CD4-positive, alpha-beta T cell treated with Interleukin-17A for 1 hour (primary cell): ENCODE data around the gene AGPAT3.
"Not testable (repeated sequence)": the region's sequence is repeated elsewhere in the genome, so short reads cannot be mapped to it uniquely, and the experiment has no call there.

Experiments
- DNase-seq: peaks from one replicate; pipeline ENCODE4 v3.0.0-alpha.2; 2020

The AGPAT3 gene, protein sequence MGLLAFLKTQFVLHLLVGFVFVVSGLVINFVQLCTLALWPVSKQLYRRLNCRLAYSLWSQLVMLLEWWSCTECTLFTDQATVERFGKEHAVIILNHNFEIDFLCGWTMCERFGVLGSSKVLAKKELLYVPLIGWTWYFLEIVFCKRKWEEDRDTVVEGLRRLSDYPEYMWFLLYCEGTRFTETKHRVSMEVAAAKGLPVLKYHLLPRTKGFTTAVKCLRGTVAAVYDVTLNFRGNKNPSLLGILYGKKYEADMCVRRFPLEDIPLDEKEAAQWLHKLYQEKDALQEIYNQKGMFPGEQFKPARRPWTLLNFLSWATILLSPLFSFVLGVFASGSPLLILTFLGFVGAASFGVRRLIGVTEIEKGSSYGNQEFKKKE

DNA sequence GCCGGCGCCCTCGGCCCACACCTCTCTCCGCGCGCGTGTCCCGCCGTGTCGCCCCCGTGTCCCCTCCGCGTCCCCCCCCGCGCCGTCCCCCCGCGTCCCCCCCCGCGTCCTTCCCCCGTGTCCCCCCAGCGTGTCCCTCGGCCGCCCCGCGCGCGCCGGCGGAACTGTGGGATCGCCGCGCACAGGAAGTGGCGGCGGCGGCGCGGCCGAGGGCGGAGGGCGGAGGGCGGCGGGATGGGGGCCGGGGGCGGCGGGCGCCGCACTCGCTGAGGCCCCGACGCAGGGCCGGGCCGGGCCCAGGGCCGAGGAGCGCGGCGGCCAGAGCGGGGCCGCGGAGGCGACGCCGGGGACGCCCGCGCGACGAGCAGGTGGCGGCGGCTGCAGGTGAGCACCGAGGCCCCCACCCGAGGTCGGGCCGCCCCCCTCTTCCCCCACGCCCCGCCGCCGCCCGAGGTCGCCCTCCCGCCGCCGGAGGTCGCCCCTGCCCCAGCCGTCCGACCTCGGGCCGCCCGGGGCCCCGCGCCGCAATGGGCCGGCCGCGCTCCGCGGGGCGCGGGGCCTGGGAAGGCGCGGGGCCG is at the start of gene AGPAT3:
Gene AGPAT3 (plus strand): TSS at position 262 of the 578 bp plus-strand sequence. CDS start 94,459 bp downstream, outside the sequence.
- peak; percentile 36 for DNase-seq

DNA sequence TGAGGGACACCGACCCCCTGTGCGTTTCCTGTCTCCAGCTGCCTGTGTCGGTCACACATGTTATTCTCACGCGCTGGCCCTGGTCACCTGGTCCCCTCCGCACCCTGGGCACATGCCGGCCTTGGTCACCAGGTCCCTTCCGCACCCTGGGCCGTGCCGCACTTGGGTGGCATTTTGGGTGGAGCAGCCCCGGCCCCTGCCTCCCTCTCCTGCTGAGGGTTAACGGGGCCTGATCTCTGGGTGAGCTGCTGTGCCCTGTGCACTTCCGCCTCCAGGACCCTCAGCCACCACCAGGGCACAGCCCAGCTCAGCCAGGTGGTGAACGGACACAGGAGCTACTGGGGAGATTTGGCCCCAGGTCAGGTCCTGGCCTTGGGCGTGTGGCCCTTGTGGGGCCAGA is 49.0 kb upstream of the AGPAT3 start:
- DNase-seq = no peak

GRCh38 chr21:43816611-43817071 is 48.4 kb upstream of the AGPAT3 start:
- DNase-seq = no peak

DNA sequence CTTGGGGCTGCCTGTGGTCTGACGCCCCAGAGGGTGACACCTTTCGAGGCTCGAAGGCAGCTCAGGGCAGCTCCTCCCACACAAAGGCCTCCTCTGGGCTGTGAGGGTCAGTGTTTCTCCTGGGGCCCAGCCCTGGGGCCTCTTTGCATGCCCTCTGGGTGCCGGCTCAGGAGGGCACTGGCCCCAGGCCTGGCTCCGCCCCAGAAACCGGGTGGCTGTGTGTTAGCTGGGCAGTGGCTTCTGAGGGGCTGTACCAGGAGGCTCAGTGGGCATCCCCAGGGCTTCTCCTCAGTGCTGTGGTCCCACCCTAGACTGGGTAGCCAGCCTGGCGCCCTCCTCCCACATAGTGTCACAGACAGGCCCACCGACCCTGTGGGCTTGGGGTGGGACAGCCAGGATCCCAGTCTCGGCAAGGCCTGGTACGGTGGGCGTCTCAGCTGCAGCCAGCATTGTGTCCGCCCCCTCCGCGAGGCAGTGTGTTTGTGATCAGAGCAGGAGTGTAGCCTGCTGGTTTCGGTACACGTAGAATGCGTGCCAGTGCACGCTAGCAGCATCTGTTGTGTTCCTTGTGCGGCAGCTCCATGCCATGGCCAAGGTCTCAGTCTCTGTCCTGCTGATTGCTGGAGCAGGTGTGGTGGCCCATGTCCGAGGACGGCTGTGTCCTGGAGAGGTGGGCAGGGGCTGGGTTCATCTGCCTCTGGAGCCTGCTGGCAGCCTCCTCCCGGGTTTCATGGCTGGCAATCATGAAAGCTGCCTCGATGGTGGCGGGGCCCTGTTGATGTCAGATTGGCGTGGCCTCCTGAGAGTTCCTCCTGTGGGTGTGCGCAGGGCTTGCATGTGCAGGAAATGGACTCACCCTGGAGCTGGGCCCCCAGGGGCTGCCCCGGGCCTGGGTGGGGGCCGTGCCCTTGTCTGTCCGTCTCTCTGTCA is 47.6 kb upstream of the AGPAT3 start:
- DNase-seq = no peak

GRCh38 chr21:43818685-43819084 is 46.3 kb upstream of the AGPAT3 start:
- peak; percentile 14 for DNase-seq

- no peak for DNase-seq
Measured at GRCh38 chr21:43819511-43820405, 45.3 kb upstream of the AGPAT3 start.

GRCh38 chr21:43820466-43820865 is 44.6 kb upstream of the AGPAT3 start:
- no peak for DNase-seq

DNA sequence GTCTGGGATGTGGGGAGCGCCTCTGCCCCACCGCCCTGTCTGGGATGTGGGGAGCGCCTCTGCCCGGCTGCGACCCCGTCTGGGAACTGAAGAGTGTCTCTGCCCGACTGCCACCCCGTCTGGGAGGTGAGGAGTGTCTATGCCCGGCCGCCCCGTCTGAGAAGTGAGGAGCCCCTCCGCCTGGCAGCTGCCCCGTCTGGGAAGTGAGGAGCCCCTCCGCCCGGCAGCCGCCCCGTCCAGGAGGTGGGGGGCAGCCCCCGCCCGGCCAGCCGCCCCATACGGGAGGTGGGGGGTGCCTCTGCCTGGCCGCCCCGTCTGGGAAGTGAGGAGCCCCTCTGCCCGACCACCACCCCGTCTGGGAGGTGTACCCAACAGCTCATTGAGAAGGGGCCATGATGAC is 42.9 kb upstream of the AGPAT3 start:
- DNase-seq = not testable (repeated sequence)

DNA sequence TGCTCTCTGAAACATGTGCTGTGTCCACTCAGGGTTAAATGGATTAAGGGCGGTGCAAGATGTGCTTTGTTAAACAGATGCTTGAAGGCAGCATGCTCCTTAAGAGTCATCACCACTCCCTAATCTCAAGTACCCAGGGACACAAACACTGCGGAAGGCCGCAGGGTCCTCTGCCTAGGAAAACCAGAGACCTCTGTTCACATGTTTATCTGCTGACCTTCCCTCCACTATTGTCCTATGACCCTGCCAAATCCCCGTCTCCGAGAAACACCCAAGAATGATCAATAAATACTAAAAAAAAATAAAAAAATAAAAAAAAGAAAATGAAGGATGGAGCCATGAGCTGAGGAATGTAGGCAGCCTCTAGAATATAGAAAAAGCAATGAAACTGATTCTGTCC is 42.3 kb upstream of the AGPAT3 start:
- DNase-seq = not testable (repeated sequence)

DNA sequence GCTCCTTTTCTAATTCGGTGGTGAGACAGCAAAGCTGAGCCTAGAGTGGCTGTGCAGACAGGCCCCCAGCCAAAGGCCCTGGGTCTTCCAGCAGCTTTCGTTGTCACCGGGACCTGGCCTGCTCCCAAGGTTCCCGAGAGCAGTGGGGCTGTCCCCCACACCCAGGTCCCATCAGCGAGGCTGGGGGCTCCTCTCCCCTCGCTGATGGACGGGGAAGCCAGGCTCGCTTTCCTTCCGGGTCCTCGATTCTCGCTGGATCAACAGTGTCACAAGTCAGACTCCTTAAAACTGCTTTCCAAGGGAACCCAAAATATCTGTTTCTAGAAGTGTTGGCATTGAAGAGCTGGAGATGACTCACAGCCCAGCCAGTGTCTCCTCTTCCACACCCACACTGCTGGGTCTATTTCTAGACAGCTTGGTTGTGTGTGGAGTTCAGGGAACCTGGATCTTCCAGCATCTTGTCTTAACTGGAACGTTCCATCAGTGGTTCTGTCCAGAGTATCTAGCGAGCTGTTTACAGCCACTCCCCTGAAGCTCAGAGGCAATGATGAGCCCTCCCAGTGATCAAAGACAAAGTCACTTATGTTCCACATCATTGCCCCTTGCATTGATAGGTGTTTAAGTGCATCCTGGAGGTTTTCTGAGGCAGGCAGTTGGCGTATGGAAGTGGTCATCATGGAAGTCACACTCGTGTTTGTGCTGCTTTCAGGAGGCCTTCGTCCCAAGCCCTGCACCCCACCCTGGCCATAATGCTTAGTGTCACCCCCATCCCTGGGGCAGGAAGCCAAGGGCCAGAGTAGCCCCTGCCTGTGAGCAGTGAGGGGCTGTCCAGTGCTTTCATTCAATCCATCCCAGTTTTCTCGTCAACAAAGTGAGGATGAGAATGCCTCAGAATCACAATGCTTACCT is 40.4 kb upstream of the AGPAT3 start:
- DNase-seq = no peak

GRCh38 chr21:43825242-43825935 is 39.6 kb upstream of the AGPAT3 start:
- DNase-seq = no peak

DNA sequence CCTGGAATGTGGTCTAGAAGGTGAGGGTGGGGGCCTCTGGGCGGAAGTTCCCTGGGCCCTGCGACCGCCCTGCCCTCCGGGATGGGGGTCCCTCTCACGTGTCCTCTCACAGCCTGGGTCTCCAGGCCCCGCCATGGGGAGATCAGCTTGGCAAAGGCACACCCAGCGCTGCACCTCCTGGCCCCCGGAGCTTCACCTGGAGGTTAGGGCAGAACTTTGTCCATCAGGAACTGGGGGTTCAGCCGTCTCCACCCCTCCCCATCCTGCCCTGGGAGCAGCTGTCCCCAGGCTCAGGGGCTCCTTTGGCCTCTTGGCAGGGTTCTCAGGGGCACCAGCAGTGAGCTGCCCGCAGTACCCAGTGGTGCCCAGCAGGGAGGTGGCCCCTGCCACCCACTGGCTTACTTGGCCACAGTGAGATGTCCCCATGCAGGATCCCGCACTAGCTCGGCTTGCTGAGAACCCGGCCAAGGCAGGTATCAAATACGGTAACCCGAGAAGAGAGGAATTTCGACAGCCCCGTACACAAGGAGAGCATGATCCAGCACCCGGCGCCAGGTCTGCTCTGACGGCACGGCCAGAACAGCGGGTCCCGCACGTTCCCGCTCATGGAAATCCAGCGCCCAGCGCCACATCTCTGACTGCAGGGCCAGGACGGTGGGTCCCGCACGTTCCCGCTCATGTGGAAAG is 38.9 kb upstream of the AGPAT3 start:
- no peak for DNase-seq

GRCh38 chr21:43826623-43826974 is 38.4 kb upstream of the AGPAT3 start:
- no peak for DNase-seq

DNA sequence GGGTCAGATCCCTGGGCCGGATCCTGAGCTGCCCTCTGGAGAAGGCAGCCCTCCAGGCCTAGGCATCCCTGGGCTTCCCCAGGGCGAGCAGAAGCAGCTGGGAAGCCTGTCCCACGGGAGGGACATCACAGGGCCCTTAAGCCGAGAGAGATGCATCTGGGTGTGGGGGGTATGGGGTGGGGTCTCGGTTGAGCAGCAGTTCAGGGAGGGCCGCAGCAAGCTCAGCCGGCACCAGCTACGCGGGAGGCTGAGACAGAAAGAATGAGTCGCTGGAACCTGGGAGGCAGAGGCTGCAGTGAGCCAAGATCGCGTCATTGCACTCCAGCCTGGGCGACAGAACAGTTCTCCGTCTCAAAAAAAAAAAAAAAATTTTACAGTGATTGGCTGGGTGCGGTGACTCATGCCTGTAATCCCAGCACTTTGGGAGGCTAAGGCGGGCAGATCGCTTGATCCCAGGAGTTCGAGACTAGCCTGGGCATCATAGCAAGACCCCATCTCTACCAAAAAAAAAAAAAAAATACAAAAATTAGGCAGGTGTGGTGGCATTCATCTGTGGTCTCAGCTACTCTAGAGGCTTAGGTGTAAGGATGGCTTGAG is 37.9 kb upstream of the AGPAT3 start:
- DNase-seq = no peak

DNA sequence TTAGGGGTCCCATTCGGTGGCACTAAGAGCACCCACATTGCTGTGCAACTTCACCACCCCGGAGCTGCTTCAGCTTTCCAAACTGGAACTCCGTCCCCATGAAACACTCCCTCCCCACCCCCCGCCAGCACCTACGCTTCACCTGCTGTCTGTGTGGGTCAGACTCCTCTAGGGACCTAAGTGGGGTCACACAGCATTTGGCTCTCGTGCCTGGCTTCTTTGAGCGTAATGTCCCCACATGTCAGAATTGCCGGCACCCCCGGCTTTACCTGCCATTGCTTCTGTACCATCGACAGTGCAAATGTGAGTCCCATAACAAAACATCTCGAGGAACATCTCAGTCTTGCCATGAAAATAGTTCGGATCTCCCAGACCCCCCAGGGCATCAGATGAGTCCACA is 35.9 kb upstream of the AGPAT3 start:
- DNase-seq = no peak

- no peak for DNase-seq
Measured at GRCh38 chr21:43829575-43830119, 35.4 kb upstream of the AGPAT3 start.

DNA sequence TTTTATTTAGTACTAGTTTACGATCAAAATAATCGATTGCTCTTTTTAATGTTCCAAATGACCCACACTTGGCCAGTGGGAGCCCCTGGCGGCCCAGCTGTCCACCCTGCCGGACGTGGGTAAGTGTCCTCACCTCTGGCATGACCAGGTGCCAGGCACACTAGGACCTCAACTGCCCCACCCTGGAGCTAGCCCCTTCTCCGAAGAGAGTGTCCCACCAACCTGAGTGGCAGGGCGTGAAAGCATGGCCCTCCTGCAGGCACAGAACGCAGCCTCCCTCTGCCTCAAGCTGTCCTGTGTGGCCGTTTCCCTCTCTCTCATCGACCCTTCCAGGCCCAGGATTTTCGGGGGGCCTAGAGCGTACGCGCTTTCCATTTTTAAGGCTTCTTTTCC is 32.9 kb upstream of the AGPAT3 start:
- DNase-seq = no peak

DNA sequence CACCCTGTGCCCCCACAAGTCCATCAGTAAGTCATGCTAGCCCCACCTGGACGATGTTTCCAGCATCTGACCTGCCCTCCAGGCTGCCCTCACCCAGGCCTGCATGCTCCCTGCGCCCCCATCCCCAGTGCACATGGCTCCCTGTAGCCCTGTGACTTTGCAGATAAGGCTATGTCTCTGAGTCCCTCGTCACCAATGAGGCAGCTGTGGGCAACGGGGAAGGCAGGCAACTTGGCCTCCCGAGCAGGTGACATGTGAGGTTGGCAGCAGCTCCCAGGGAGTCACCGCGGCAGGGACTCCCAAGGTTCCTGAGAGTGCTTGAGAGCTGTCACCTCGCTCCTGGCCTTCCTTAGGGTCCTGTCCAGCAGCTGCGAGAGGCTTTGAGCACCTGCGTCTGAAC is 32.4 kb upstream of the AGPAT3 start:
- DNase-seq = no peak

DNA sequence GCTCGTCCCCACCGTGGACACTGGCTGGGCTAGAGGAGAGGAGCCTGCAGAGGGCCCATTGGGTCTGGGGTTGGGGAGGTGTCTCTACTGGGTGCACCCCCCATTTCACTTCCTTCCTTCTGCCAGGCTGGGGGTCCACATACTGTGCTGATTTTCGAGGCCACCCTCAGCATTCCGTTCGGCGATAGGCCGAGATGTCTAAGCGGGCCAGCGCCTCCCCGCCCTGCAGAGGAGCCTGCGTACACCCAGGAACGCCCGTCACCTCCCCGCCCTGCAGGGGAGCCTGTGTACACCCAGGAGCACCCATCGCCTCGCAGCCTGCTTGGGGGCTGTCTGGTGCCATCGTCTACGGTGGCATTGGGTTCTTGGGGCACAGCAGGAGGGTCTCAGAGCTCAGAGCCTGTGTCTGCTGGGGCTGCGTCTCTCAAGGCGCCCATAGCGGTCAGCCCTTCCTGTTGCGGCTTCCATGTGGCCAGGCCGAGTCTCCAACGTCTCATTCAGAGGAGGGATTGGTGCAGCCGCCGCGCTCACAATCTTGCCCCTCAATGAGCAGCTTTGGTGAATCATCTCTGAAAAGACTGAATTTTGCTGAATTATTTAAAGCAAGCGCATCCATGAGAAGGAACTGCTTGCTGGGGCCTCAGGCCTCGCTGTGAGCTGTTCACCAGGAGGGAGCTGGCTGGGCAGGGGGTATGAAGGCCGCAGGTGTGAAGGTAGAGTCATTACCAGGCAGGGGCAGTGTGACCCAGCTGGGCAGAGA is 30.7 kb upstream of the AGPAT3 start:
- DNase-seq = no peak
